ENCODE measurements around the gene CRELD2.

Gene CRELD2

GRCh38 chr22:49887064-49887451 is 31.4 kb upstream of the CRELD2 start:
- no peak for DNase-seq (ENCODE audit: low spot score)
- no peak for FAIRE-seq

GRCh38 chr22:49887702-49888101 is 30.7 kb upstream of the CRELD2 start:
- no peak for FAIRE-seq

GRCh38 chr22:49889071-49889470 is 29.4 kb upstream of the CRELD2 start:
- FAIRE-seq (no peak), DNase-seq (ENCODE audit: low spot score) (no peak)

More at GRCh38 chr22:49887702-49888101, 30.7 kb upstream of the CRELD2 start:
- DNase-seq (ENCODE audit: low spot score): no peak

- FAIRE-seq (no peak), DNase-seq (ENCODE audit: low spot score) (no peak)
Observed at GRCh38 chr22:49892226-49892899, 26.1 kb upstream of the CRELD2 start.

GRCh38 chr22:49893025-49893424 is 25.4 kb upstream of the CRELD2 start:
- DNase-seq (ENCODE audit: low spot score) (no peak), FAIRE-seq (no peak)

GRCh38 chr22:49894322-49895054 is 23.9 kb upstream of the CRELD2 start:
- FAIRE-seq (no peak), DNase-seq (ENCODE audit: low spot score) (no peak)

- DNase-seq (ENCODE audit: low spot score) (no peak), FAIRE-seq (no peak)
Observed at GRCh38 chr22:49896201-49896600, 22.2 kb upstream of the CRELD2 start.

- FAIRE-seq: no peak
Observed at GRCh38 chr22:49897015-49897684, 21.3 kb upstream of the CRELD2 start.

GRCh38 chr22:49899530-49899929 is 18.9 kb upstream of the CRELD2 start:
- DNase-seq (ENCODE audit: low spot score): no peak
- FAIRE-seq: no peak

More at GRCh38 chr22:49897015-49897684, 21.3 kb upstream of the CRELD2 start:
- no peak for DNase-seq (ENCODE audit: low spot score)

GRCh38 chr22:49900441-49901230 is 17.8 kb upstream of the CRELD2 start:
- FAIRE-seq (no peak), DNase-seq (ENCODE audit: low spot score) (no peak)

GRCh38 chr22:49901457-49901856 is 17.0 kb upstream of the CRELD2 start:
- no peak for FAIRE-seq
- no peak for DNase-seq (ENCODE audit: low spot score)

- DNase-seq (ENCODE audit: low spot score): no peak
- FAIRE-seq: no peak
Observed at GRCh38 chr22:49903322-49904039, 15.0 kb upstream of the CRELD2 start.

- no peak for FAIRE-seq
- no peak for DNase-seq (ENCODE audit: low spot score)
Observed at GRCh38 chr22:49904040-49904369, 14.4 kb upstream of the CRELD2 start.

GRCh38 chr22:49905465-49905864 is 13.0 kb upstream of the CRELD2 start:
- FAIRE-seq (no peak), DNase-seq (ENCODE audit: low spot score) (no peak)

GRCh38 chr22:49906071-49906798 is 12.2 kb upstream of the CRELD2 start:
- DNase-seq (ENCODE audit: low spot score) (no peak), FAIRE-seq (no peak)

- DNase-seq (ENCODE audit: low spot score) (no peak), FAIRE-seq (no peak)
Observed at GRCh38 chr22:49906799-49907290, 11.6 kb upstream of the CRELD2 start.

GRCh38 chr22:49907807-49908206 is 10.6 kb upstream of the CRELD2 start:
- DNase-seq (ENCODE audit: low spot score) (no peak), FAIRE-seq (no peak)

- no peak for DNase-seq (ENCODE audit: low spot score)
- FAIRE-seq: no peak
Observed at GRCh38 chr22:49909476-49910205, 8.8 kb upstream of the CRELD2 start.

Data from RCC 7860 (cell line).